ENCODE measurements around the gene MED12.

The MED12 gene

DNA sequence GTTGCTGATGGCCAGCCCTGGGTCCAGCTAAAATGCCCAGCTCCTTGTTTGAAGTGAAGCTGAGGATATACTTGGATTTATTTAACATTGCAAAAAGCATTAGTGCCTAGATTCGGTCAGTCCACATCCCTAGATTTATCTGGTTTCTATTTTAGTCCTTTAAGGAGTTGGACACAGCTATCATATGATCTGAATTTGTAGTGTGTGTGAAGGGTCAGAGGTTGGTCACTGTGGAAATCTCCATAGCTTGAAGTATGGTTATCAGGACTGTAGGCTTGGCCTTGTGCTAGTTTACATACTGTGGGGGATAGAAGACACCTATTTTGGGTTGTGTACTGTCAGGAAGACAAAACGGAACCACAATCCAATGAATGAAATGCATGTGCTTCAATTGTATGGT lies 55.0 kb downstream of the MED12 start (continued):
- no peak for TF ChIP-seq ZNF274 (IDR thresholded peaks at IDR 0.05; ENCODE audit: low read length)
- no peak for TF ChIP-seq ZNF274 (tag by site-specific recombination; IDR thresholded peaks at IDR 0.05; ENCODE audit: borderline replicate concordance)
- TF ChIP-seq, protein P1, sequence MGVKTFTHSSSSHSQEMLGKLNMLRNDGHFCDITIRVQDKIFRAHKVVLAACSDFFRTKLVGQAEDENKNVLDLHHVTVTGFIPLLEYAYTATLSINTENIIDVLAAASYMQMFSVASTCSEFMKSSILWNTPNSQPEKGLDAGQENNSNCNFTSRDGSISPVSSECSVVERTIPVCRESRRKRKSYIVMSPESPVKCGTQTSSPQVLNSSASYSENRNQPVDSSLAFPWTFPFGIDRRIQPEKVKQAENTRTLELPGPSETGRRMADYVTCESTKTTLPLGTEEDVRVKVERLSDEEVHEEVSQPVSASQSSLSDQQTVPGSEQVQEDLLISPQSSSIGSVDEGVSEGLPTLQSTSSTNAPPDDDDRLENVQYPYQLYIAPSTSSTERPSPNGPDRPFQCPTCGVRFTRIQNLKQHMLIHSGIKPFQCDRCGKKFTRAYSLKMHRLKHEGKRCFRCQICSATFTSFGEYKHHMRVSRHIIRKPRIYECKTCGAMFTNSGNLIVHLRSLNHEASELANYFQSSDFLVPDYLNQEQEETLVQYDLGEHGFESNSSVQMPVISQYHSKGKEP (tag by site-specific recombination; IDR thresholded peaks at IDR 0.05), result no peak

DNA sequence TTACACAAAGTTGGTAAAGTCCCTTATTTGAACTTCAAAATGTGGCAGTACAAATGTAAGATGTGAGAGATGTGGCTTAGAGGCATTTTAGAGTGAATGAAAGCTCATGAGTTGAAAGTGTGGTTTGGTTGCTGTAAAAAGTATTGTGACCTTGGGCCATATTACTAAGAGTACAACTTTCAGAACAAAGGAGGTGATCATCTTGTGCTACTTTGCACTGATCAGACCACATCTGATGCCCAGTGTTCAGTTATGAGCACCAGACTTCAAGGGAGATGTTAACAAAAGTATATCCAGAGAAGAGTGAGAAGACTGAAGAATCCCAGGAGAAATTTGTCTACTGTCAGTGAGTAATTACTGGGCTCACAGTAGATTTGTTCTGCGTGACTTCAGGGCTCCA lies 56.4 kb downstream of the MED12 start:
- TF ChIP-seq KLF1 (tag by site-specific recombination; IDR thresholded peaks at IDR 0.05) (no peak), ZNF10 (tag by site-specific recombination; IDR thresholded peaks at IDR 0.05) (no peak), ZNF701 (tag by site-specific recombination; IDR thresholded peaks at IDR 0.05) (no peak), ZNF654 (tag by site-specific recombination; IDR thresholded peaks at IDR 0.05; ENCODE audit: low read depth) (no peak), ZNF610 (tag by site-specific recombination; IDR thresholded peaks at IDR 0.05; ENCODE audit: borderline replicate concordance) (no peak), ZNF184 (tag by site-specific recombination; IDR thresholded peaks at IDR 0.05) (no peak), ZNF777 (tag by site-specific recombination; IDR thresholded peaks at IDR 0.05; ENCODE audit: borderline replicate concordance) (no peak)
- TF ChIP-seq, protein P2, sequence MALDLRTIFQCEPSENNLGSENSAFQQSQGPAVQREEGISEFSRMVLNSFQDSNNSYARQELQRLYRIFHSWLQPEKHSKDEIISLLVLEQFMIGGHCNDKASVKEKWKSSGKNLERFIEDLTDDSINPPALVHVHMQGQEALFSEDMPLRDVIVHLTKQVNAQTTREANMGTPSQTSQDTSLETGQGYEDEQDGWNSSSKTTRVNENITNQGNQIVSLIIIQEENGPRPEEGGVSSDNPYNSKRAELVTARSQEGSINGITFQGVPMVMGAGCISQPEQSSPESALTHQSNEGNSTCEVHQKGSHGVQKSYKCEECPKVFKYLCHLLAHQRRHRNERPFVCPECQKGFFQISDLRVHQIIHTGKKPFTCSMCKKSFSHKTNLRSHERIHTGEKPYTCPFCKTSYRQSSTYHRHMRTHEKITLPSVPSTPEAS (tag by site-specific recombination; IDR thresholded peaks at IDR 0.05), result no peak
- TF ChIP-seq, protein P3, sequence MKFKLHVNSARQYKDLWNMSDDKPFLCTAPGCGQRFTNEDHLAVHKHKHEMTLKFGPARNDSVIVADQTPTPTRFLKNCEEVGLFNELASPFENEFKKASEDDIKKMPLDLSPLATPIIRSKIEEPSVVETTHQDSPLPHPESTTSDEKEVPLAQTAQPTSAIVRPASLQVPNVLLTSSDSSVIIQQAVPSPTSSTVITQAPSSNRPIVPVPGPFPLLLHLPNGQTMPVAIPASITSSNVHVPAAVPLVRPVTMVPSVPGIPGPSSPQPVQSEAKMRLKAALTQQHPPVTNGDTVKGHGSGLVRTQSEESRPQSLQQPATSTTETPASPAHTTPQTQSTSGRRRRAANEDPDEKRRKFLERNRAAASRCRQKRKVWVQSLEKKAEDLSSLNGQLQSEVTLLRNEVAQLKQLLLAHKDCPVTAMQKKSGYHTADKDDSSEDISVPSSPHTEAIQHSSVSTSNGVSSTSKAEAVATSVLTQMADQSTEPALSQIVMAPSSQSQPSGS (tag by site-specific recombination; IDR thresholded peaks at IDR 0.05; ENCODE audit: low read depth), result no peak
- TF ChIP-seq, protein P4, sequence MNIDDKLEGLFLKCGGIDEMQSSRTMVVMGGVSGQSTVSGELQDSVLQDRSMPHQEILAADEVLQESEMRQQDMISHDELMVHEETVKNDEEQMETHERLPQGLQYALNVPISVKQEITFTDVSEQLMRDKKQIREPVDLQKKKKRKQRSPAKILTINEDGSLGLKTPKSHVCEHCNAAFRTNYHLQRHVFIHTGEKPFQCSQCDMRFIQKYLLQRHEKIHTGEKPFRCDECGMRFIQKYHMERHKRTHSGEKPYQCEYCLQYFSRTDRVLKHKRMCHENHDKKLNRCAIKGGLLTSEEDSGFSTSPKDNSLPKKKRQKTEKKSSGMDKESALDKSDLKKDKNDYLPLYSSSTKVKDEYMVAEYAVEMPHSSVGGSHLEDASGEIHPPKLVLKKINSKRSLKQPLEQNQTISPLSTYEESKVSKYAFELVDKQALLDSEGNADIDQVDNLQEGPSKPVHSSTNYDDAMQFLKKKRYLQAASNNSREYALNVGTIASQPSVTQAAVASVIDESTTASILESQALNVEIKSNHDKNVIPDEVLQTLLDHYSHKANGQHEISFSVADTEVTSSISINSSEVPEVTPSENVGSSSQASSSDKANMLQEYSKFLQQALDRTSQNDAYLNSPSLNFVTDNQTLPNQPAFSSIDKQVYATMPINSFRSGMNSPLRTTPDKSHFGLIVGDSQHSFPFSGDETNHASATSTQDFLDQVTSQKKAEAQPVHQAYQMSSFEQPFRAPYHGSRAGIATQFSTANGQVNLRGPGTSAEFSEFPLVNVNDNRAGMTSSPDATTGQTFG (tag by site-specific recombination; IDR thresholded peaks at IDR 0.05; ENCODE audit: borderline replicate concordance), result no peak

DNA sequence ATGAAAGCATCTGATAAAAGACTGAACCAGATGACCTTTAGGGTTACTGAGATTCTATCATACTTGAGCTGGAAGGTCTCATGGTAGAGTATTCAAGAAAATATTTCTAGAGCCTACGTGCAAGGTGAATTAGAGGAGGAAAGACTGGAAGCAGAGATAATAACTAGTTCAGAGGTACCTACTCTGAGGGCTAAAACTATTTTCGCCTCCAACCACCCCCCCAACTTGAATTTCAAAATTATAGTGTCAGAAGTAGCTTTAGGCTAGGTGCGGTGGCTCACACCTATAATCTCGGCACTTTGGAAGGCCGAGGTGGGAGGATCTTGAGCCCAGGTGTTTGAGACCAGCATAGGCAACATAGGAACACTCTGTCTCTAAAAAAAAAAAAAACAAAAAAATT lies 57.1 kb downstream of the MED12 start:
- Histone ChIP-seq H3K4me1 (ENCODE audit: control insufficient read depth, insufficient read depth, low read length) (no peaks in the 10 kb centered on the region), H3K27ac (ENCODE audit: extremely low read depth, low read depth, low read length) (no peak overlapping the region), H3K4me3 (ENCODE audit: low read depth, low read length) (no peak overlapping the region), H3K9me3 (ENCODE audit: control insufficient read depth, insufficient read depth, low read depth, low read length) (no peaks in the 10 kb centered on the region; the same call in 1 of the 2 replicates), H3K36me3 (ENCODE audit: control insufficient read depth in 2 of 2, insufficient read depth in 1 of 2, low read length in 2 of 2) (no peaks in the 10 kb centered on the region)
- ChIA-PET POLR2A (no interaction called here), CTCF (interaction anchor here (0.6 kb wide), 1 partner anchor 86 kb away, joined by 3 read pairs; no protein-coding TSS in a partner anchor)
- TF ChIP-seq, protein P4 (tag by site-specific recombination; IDR thresholded peaks at IDR 0.05; ENCODE audit: borderline replicate concordance), result no peak
- TF ChIP-seq KLF1 (tag by site-specific recombination; IDR thresholded peaks at IDR 0.05), result no peak
- TF ChIP-seq SCRT2 (tag by site-specific recombination; IDR thresholded peaks at IDR 0.05), result no peak
- TF ChIP-seq, protein P5, sequence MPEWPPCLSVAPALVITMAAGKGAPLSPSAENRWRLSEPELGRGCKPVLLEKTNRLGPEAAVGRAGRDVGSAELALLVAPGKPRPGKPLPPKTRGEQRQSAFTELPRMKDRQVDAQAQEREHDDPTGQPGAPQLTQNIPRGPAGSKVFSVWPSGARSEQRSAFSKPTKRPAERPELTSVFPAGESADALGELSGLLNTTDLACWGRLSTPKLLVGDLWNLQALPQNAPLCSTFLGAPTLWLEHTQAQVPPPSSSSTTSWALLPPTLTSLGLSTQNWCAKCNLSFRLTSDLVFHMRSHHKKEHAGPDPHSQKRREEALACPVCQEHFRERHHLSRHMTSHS (tag by site-specific recombination; IDR thresholded peaks at IDR 0.05), result no peak
- no peak for TF ChIP-seq ZNF324 (tag by site-specific recombination; IDR thresholded peaks at IDR 0.05)
- TF ChIP-seq, protein P6, sequence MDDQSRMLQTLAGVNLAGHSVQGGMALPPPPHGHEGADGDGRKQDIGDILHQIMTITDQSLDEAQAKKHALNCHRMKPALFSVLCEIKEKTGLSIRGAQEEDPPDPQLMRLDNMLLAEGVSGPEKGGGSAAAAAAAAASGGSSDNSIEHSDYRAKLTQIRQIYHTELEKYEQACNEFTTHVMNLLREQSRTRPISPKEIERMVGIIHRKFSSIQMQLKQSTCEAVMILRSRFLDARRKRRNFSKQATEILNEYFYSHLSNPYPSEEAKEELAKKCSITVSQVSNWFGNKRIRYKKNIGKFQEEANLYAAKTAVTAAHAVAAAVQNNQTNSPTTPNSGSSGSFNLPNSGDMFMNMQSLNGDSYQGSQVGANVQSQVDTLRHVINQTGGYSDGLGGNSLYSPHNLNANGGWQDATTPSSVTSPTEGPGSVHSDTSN (CRISPR knock-in tag; IDR thresholded peaks at IDR 0.05), result no peak
- TF ChIP-seq, protein P7, sequence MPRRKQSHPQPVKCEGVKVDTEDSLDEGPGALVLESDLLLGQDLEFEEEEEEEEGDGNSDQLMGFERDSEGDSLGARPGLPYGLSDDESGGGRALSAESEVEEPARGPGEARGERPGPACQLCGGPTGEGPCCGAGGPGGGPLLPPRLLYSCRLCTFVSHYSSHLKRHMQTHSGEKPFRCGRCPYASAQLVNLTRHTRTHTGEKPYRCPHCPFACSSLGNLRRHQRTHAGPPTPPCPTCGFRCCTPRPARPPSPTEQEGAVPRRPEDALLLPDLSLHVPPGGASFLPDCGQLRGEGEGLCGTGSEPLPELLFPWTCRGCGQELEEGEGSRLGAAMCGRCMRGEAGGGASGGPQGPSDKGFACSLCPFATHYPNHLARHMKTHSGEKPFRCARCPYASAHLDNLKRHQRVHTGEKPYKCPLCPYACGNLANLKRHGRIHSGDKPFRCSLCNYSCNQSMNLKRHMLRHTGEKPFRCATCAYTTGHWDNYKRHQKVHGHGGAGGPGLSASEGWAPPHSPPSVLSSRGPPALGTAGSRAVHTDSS (tag by site-specific recombination; IDR thresholded peaks at IDR 0.05), result no peak

More for the DNA sequence above, 56.4 kb downstream of the MED12 start:
- Histone ChIP-seq H3K27ac (ENCODE audit: extremely low read depth, low read depth, low read length) (no peak overlapping the region), H3K36me3 (ENCODE audit: control insufficient read depth in 2 of 2, insufficient read depth in 1 of 2, low read length in 2 of 2) (no peaks in the 10 kb centered on the region), H3K9me3 (ENCODE audit: control insufficient read depth, insufficient read depth, low read depth, low read length) (no peaks in the 10 kb centered on the region; the same call in 1 of the 2 replicates), H3K4me3 (ENCODE audit: low read depth, low read length) (no peak overlapping the region), H3K4me1 (ENCODE audit: control insufficient read depth, insufficient read depth, low read length) (no peaks in the 10 kb centered on the region)
- ChIA-PET CTCF (interaction anchor here (0.6 kb wide), 1 partner anchor 162 kb away, joined by 3 read pairs; no protein-coding TSS in a partner anchor), POLR2A (no interaction called here)
